Omental fat pad (tissue), 4 donors: ENCODE results near the gene TSPO. TPM values are rescaled to one million over a fixed set of nuclear protein-coding genes. Genes with fewer than 3 reads are reported as not detected.
"Not testable (repeated sequence)": the region's sequence is repeated elsewhere in the genome, so short reads cannot be mapped to it uniquely, and the experiment has no call there.

Source experiments
- ATAC-seq: fragments of 150-250 bp; one replicate; pipeline ENCODE4 v1.9.1; 2016; ENCODE audit warnings: mild to moderate bottlenecking, moderate library complexity; ENCODE audit not compliant: low FRiP score
- DNase-seq: peaks from one replicate; pipeline ENCODE4 v3.0.0-alpha.2; 2019; ENCODE audit warnings: low spot score
- CTCF ChIP-seq, 3 donors: fragments of 450-650 bp; IDR thresholded peaks; one replicate each; pipeline ENCODE4 v1.5.1; 2016 to 2017; ENCODE audit warnings: antibody characterized with exemption in 3 of 3, mild to moderate bottlenecking in 3 of 3, moderate library complexity in 2 of 3
- total RNA-seq, 4 donors: library from RNA; depleted of rRNA; stranded (reverse); fragments of >200 nt; gene quantifications; one replicate each; pipeline ENCODE4 v1.1.0, GENCODE V29; 2016

The TSPO gene
- total RNA-seq, 4 donors from 2014 or later, result 370 to 615 (median 577) TPM

DNA sequence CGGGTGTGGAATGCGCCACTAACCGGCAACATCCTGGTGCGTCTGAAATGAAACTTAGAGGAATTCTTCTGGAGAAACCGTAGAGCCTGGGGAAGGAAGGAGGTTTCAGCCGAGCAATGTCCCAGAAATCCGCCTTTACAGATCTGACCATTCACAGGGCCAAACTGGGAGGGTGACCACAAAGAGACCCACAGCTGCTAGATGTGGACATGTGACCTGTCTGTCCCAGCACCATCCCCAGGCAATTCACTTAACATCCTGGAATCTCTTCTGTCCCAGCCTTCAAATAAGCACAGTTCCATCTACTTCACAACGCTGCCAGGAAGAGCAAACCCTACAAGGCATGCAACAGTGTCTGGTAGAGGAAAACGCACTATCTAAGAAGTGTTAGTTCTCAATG is 18.0 kb upstream of the TSPO start:
- ATAC-seq, result no peak
- DNase-seq, result no peak
- no peak for TF ChIP-seq CTCF (IDR thresholded peaks at IDR 0.05)

DNA sequence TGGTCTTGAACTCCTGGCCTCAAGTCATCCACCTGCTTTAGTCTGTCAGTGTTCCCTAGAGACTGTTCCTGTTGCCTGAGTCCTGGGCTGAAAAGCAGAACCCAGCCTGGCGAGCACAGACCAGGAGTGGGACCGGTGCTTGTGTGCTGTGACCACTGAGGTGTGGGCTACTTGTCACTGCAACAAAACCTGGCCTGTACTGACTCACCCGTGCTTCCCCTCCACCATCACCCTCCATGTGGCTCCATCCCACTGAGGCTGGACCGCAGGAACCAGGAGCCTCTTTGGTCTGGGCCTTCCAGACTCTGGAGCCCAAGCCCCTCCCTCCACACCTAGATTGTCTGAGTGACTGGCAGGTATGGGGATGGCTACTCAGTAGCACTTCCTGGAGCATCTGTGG is 16.8 kb upstream of the TSPO start:
- no peak for ATAC-seq
- no peak for TF ChIP-seq CTCF (IDR thresholded peaks at IDR 0.05)
- DNase-seq, result no peak

DNA sequence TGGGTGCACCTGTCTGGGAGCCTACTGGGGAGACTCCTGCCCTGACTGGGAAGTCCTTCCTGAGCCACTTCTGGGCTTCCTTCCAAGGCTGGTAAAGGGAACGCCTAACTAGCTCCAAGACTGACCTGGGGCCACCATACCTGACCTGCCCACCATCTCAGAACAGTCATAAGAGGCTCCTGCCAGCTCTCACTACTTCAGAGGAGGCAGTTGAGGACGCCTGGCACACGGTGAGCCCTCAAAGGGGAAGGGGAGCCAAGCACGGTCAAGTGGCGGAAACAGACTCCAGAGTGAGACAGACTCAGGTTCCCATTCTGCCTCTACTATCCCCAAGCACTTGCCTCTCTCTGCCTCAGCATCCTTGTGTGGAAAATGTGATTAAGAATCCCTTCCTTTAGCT is 15.8 kb upstream of the TSPO start:
- no peak for DNase-seq
- ATAC-seq, result no peak
- TF ChIP-seq CTCF (IDR thresholded peaks at IDR 0.05), result no peak

GRCh38 chr22:43136255-43136654 is 15.1 kb upstream of the TSPO start:
- DNase-seq (no peak), ATAC-seq (no peak)
- TF ChIP-seq CTCF (IDR thresholded peaks at IDR 0.05), result no peak

DNA sequence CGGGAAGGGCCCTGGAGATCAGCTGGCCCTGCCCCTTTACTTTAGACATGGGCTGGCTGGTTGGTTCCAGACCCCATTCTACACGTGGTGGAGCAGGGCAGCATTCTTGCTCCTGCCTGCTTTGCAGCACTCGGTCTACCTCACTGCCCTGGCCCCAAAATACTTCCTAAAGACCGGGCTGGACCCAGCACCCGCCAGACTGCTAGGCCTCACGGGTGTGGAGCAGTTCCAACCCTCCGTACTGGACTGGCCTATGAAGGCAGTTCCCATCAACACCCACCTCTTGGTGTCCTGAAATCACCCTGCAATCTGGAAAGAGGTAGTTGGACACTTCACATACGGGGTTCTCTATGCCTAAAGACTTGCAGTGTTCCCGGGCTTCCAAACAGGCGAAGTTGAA is 14.6 kb upstream of the TSPO start:
- DNase-seq, result no peak
- no peak for ATAC-seq
- no peak for TF ChIP-seq CTCF (IDR thresholded peaks at IDR 0.05)

DNA sequence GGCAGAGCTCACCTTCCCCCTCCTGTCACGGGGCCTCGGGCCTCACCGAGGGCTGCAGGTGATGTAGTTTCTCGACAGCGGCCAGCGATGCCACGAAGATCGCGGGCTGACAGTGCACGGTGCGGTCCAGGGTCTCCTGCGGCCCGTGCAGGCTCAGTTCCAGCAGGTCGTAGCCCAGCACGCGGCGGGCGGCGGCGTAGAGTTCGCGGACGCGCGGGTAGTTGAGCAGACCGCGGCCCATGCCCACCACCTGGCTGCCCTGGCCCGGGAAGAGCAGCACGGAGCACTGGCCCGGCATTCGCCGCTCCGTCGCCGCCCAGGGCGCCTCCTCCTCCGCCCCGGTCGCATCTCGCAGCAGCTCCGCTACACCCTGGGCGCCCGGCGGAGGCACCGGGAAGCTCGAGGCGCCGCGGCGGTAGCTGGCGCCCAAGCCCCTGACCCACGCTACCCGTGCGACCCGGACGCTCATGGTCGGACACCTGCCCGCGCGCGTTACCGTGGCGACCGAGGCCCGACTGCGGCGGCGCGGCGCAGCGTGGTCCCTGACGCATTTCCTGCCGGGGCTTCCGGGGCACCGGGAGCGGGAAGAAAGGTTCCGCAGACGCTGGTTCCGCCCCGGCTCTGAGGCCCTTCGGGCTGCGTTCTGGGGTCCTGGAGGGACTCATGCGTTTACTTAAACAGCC is 8.3 kb upstream of the TSPO start, which contains the start of gene MCAT:
Gene MCAT (minus strand): TSS at position 519 of the 683 bp plus-strand sequence. CDS start 50 bp downstream, at position 469.
- ATAC-seq (peak; percentile 90), DNase-seq (peak; percentile 53)
- TF ChIP-seq CTCF (IDR thresholded peaks at IDR 0.05), result no peak

DNA sequence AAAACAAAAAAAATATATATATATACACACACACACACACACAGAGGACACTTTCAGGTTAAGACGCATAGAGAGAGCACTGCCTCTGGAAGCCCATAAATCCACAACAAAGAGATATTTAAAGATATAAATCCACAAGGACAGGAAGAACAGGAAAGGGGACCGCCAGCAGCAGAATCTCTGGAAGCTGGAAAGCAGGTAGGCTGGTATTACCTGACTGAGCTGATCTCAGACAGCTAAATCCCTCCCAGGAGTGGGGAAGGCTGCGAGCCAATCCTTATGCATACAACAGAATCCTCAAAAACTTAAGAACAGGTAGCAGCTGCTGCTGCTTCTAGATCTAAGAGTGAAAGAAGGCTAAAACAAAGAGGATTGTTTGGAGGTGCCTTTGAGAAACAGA is 6.4 kb upstream of the TSPO start:
- no peak for TF ChIP-seq CTCF (IDR thresholded peaks at IDR 0.05)
- no peak for ATAC-seq
- DNase-seq, result no peak

- ATAC-seq, DNase-seq: not testable (repeated sequence)
These were observed 6.0 kb upstream of the TSPO start for GRCh38 chr22:43145371-43145770.

- ATAC-seq, DNase-seq: not testable (repeated sequence)
These were observed 5.0 kb upstream of the TSPO start for GRCh38 chr22:43146332-43146731.
